Activated B cell treated with CpG ODN at 0.5 μM for 24 hours (primary cell): ENCODE data around the gene LGI2. TPM values are rescaled to one million over a fixed set of nuclear protein-coding genes. Genes with fewer than 3 reads are reported as not detected.
"Not testable (repeated sequence)": the region's sequence is repeated elsewhere in the genome, so short reads cannot be mapped to it uniquely, and the experiment has no call there.

ENCODE experiments used
- ATAC-seq: fragments of 200-7000 bp; cut with Tn5 transposase; one replicate; pipeline ENCODE4 v1.10.0; 2021; ENCODE audit warnings: low read depth, mild to moderate bottlenecking, moderate library complexity
- CTCF ChIA-PET: fragments of 350-600 bp; sonication (Branson Sonifier 250); formaldehyde crosslinking; loops from one replicate; lab custom pipeline; 2021; ENCODE audit warnings: antibody characterized with exemption; lab: Charles Lee
- POLR2A ChIA-PET: fragments of 350-600 bp; sonication (Branson Sonifier 250); formaldehyde crosslinking; loops from one replicate; lab custom pipeline; 2021; ENCODE audit warnings: antibody characterized with exemption; lab: Charles Lee
- DNase-seq: peaks from one replicate; pipeline ENCODE4 v3.0.0; 2022
- H3K27ac Mint-ChIP-seq: one replicate; pipeline ENCODE4 v1.8.0; 2020; ENCODE audit warnings: mixed read lengths
- H3K27me3 Mint-ChIP-seq: one replicate; pipeline ENCODE4 v1.8.0; 2021; ENCODE audit warnings: mixed read lengths
- H3K36me3 Mint-ChIP-seq: one replicate; pipeline ENCODE4 v1.8.0; 2021; ENCODE audit warnings: low read depth, mixed read lengths
- H3K4me1 Mint-ChIP-seq: one replicate; pipeline ENCODE4 v1.8.0; 2021; ENCODE audit warnings: mixed read lengths
- H3K4me3 Mint-ChIP-seq: one replicate; pipeline ENCODE4 v1.8.0; 2020; ENCODE audit warnings: mild to moderate bottlenecking, mixed read lengths
- H3K9me3 Mint-ChIP-seq: one replicate; pipeline ENCODE4 v1.8.0; 2020; ENCODE audit warnings: mixed read lengths
- CTCF ChIP-seq: fragments of 200-600 bp; IDR thresholded peaks from one replicate; pipeline ENCODE4 v1.8.0; 2022; ENCODE audit warnings: antibody characterized with exemption, mild to moderate bottlenecking
- intact Hi-C: fragments of 100-400 bp; cut with micrococcal nuclease; formaldehyde crosslinking; loops from one replicate; pipeline ENCODE4 v1.15.1; 2024
- total RNA-seq: library from RNA; stranded (reverse); gene quantifications from 2 replicates; pipeline ENCODE4 v1.2.3, GENCODE V29; 2022

Gene LGI2
- total RNA-seq, 1 donor from 2014 or later = not detected

GRCh38 chr4:25070545-25070944 is 39.8 kb upstream of the LGI2 start:
- ChIA-PET POLR2A (no interaction called here), CTCF (no interaction called here)
- Mint-ChIP-seq H3K27me3 (peaks cover 4% of the 10 kb centered on the region), H3K36me3 (no peaks in the 10 kb centered on the region), H3K27ac (no peak overlapping the region), H3K4me1 (no peaks in the 10 kb centered on the region), H3K9me3 (no peaks in the 10 kb centered on the region), H3K4me3 (no peak overlapping the region)
- intact Hi-C loops = no loop called here
- ATAC-seq = no peak
- DNase-seq = no peak
- no peak for TF ChIP-seq CTCF

GRCh38 chr4:25069014-25069413 is 38.3 kb upstream of the LGI2 start:
- DNase-seq (no peak), ATAC-seq (no peak)
- ChIA-PET POLR2A (no interaction called here), CTCF (no interaction called here)
- peaks cover 4% of the 10 kb centered on the region for H3K27me3 Mint-ChIP-seq
- H3K36me3 Mint-ChIP-seq = no peaks in the 10 kb centered on the region
- intact Hi-C loops = no loop called here
- TF ChIP-seq CTCF = no peak
- H3K9me3 Mint-ChIP-seq = no peaks in the 10 kb centered on the region
- no peak overlapping the region for H3K27ac Mint-ChIP-seq
- H3K4me1 Mint-ChIP-seq = no peaks in the 10 kb centered on the region
- no peak overlapping the region for H3K4me3 Mint-ChIP-seq

- DNase-seq (no peak), ATAC-seq (no peak)
- Mint-ChIP-seq H3K4me1 (no peaks in the 10 kb centered on the region), H3K9me3 (no peaks in the 10 kb centered on the region), H3K27me3 (peaks cover 4% of the 10 kb centered on the region), H3K27ac (no peak overlapping the region), H3K4me3 (no peak overlapping the region), H3K36me3 (no peaks in the 10 kb centered on the region)
- ChIA-PET CTCF (no interaction called here), POLR2A (no interaction called here)
- no peak for TF ChIP-seq CTCF
- intact Hi-C loops = no loop called here
These were observed 37.6 kb upstream of the LGI2 start for GRCh38 chr4:25068386-25068785.

GRCh38 chr4:25065932-25066590 is 35.3 kb upstream of the LGI2 start:
- ATAC-seq (no peak), DNase-seq (no peak)
- Mint-ChIP-seq H3K27ac (no peak overlapping the region), H3K36me3 (no peaks in the 10 kb centered on the region), H3K9me3 (no peaks in the 10 kb centered on the region), H3K4me3 (no peak overlapping the region), H3K27me3 (peaks cover 10% of the 10 kb centered on the region), H3K4me1 (no peaks in the 10 kb centered on the region)
- no peak for TF ChIP-seq CTCF
- POLR2A ChIA-PET = no interaction called here
- CTCF ChIA-PET = no interaction called here
- intact Hi-C loops = no loop called here

- POLR2A ChIA-PET = no interaction called here
- no peaks in the 10 kb centered on the region for H3K9me3 Mint-ChIP-seq
- H3K4me3 Mint-ChIP-seq = no peak overlapping the region
- intact Hi-C loops = no loop called here
- H3K27ac Mint-ChIP-seq = no peak overlapping the region
- no peaks in the 10 kb centered on the region for H3K4me1 Mint-ChIP-seq
- no peaks in the 10 kb centered on the region for H3K36me3 Mint-ChIP-seq
- peaks cover 6% of the 10 kb centered on the region for H3K27me3 Mint-ChIP-seq
- CTCF ChIA-PET = no interaction called here
- no peak for TF ChIP-seq CTCF
- ATAC-seq (no peak), DNase-seq (no peak)
These were observed 34.7 kb upstream of the LGI2 start for GRCh38 chr4:25065431-25065858.

GRCh38 chr4:25064447-25064846 is 33.7 kb upstream of the LGI2 start:
- ATAC-seq, H3K36me3 Mint-ChIP-seq, H3K27me3 Mint-ChIP-seq, DNase-seq, CTCF ChIA-PET, H3K4me3 Mint-ChIP-seq, intact Hi-C loops, H3K9me3 Mint-ChIP-seq, H3K4me1 Mint-ChIP-seq, H3K27ac Mint-ChIP-seq, POLR2A ChIA-PET: not testable (repeated sequence)
